NCI-H146 (cell line): ENCODE measurements around the gene PPIL6.

Experiments
- DNase-seq: peaks from one replicate; lab custom pipeline; 2025; lab: John Stamatoyannopoulos, UW

The PPIL6 gene

DNA sequence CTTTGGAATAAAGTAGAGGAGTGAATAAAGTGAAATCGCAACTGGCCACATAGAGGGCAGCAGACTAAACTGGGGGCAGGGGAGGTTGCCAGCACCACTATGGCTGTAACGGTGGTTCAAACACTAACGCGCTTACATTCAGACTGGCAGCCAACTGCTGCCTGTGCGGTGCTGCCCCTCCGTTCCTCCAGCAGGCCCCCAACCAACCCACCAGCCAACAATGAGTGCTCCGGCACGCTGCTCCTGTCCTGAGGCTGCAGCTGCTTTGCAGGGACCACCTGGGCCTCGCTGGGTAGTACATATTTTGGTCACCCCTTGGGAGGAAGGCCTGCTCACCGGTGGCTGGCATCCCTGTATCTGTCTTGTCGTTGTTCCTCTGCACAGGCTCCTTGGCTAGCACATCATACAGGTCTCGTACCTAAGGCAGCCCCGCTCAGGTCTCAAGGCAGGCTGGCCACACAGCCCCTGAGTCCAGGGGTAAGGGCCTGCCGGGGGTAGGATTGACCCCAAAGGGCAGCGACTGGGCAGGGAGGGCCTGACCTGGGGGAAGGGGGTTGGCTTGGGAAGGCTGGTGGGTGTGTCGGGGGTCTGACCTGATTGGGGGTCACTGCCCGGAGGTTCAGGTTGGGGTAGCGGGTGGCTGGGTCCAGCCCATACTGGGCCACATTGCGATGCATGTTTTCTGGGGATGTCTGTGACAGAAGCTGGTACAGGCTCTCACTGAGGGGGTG, 8.8 kb upstream of the PPIL6 start:
- DNase-seq, result no peak

GRCh38 chr6:109448615-109449014, 8.2 kb upstream of the PPIL6 start:
- DNase-seq, result no peak

DNA sequence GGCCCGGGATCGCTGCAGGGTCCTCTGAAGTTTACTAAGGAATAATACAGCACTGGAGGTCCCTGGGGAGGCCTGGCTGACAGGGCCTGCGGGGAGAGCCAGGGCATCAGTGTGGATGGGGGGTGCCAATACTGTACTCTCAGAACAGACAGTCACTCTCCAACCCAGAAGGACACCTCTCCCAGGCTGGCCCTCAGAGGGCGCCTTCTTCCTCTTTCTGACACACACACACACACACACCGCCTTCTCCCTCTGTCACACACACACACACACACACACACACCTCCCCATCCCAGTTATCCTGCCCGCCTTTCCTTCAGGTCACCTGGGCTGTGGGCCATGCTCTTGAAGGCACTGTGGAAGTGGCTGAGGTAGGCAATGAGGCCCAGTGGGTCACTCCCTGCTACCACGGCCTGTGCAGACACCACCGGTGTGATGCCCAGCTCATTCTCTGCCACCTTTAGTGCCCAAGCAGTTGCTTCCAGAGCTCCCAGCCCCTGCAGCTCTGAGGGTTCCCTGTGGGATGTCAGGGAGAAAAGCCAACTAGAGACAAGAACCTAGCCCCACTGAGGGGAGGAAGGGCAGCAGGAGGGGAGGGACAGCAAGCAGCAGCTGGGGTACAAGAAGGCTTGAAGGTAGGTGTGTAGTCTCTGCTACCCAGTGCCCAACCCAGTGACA, 7.6 kb upstream of the PPIL6 start:
- no peak for DNase-seq

DNA sequence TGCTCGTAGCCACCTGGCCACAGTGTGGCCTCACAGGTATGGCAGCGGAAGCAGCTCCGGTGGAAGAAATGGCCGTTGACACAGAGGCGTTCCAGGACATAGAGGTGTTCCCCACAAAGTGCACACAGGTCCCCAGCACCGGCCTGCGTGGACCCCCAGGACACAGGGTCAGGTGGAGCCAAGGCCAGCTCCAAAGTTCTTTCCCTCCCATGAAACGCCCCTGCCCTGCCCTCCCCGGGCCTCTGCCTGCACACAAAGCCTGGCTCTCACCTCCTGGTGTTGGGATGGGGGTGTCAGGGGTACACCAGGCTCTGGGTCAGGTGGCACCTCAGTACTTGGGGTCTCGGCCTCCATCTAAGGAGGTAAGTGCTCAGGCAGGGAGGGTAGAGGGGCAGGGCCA, 6.7 kb upstream of the PPIL6 start:
- no peak for DNase-seq

DNA sequence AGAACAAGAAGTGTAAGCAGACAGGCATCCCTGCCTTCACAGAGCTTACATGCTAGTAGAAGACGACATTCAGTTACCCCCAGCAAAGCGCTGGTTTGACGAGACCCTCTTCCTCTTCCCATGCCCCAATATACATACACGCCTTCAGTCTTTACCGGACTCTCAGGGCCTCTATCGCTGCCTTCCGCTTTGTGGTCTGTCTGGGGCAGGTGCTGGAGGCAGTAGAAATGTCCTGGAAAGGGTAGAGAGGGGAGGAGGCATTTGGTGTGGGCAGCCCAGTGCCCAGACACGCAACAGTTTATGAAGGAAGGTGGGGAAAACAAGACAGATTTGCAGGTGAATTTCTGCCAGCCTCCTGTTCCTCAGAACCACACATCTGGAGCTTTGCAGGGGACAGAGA, 6.1 kb upstream of the PPIL6 start:
- DNase-seq, result no peak

DNA sequence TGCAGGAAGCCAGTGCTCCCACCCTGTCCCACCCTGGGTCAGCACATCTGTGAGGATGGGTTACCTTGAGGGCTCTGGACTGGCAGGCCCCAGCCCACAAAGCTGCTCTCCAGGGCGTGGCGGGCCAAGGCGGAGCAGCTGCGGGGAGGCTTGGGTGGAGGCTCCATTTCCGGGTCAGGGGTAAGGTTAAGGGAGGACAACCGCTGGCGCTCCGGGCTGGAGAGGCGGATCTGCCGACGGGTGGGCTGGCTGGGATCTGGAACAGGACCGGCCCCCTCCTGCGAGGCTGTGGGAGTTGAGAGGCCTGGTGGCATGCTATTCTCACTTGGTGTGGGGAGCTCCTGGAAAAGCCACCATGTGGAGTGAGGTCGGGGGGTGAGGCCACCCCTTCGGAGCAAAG, 5.6 kb upstream of the PPIL6 start:
- DNase-seq, result no peak

GRCh38 chr6:109445382-109445781, 5.0 kb upstream of the PPIL6 start:
- DNase-seq, result no peak

DNA sequence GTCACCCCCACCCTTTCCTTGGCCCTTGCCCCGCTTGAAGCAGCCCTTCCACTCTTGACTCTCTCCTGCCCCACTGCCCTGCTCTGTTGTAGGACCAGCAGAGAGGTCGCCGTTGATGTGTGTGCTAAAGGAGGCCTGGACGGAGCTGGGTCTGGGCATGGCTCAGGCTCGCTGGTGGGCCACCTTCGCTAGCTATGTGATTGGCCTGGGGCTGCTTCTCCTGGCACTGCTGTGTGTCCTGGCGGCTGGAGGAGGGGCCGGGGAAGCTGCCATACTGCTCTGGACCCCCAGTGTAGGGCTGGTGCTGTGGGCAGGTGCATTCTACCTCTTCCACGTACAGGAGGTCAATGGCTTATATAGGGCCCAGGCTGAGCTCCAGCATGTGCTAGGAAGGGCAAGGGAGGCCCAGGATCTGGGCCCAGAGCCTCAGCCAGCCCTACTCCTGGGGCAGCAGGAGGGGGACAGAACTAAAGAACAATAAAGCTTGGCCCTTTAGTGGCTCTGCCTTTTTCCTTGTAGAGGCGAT, 3.1 kb upstream of the PPIL6 start:
- no peak for DNase-seq

- no peak for DNase-seq
Measured at GRCh38 chr6:109442393-109442924, 2.0 kb upstream of the PPIL6 start.

DNA sequence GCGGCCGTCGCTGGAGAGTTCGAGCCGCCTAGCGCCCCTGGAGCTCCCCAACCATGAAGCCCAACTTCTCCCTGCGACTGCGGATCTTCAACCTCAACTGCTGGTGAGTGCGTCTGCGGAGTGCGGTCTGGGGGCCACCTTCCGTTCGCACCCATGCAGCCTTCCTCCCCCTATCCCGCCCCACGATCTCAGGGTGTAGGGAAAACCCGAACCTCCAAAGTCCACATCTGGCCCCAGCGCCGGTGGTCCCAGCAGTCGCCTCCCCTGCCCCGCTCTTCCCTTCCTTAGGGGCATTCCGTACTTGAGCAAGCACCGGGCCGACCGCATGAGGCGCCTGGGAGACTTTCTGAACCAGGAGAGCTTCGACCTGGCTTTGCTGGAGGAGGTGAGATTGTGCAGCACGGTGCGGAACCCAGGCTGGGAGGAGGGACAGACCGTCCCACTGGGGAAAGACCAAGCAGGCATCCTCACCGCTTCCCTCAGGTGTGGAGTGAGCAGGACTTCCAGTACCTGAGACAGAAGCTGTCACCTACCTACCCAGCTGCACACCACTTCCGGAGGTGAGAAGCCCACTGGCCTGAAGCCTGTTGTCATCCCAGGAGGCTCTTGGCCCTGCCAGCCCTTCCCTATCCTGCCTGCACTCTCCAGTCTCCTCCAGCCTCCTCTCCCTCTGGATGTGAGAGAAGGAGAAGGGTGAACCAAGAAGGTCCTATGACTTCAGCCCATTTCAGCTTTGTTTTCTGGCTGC, 815 bp upstream of the PPIL6 start:
- DNase-seq, result peak; percentile 62

DNA sequence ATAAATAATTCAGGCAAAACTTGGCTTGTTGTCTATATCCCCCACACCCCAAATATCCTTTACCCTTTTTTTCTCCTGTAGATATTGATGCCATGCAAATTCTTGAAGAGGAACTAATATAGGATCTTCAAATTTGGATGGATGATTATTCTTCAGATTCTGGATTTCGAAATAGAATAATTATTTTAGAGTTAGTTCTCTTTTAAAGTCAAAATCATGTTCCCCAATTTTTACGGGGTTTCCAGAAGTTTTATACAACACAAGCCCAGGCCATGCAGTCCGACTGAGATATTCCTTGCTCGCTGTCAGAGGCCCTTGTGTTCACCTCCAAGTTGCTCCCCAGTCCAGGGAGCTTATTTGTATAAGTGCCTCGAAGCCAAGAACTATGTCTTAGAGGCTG, 4.4 kb downstream of the PPIL6 start:
- no peak for DNase-seq

DNA sequence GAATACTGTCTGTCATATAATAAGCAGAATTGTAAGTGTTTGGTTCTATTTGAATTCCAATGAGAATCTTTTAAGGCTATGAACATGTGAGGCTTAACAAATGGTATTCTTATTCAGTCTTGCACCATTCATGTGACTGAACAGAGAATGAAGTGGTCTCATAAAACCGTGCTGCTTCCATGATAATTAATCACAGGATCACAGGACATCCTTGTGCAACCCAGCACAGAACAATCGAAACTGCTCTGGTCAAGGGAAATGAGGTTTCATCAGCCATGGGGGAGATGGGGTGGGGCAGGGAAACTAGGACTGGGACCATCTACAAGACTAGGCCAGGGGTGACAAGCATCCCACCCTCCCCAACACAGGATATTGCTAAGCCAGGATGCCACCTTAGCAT, 6.0 kb downstream of the PPIL6 start:
- DNase-seq, result no peak

DNA sequence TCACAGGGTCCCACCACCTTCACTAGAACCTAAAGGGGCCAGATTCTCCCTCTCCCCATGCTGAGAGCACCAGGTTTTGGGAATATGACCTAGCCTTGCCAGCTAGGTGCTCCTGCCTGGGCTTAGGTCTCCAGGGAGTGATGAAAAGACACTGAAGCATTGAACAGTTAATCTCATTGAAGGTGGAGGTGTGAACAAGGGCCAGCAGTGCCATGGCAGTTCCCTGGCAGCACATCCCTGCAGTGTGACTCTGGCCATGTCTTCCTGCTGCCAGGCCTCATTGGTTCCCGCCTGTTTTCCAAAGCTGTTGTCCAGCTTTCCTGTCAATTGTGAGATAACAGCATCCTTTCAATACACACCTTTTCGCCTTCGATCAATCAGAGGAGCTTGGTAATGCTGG, 10.9 kb downstream of the PPIL6 start:
- no peak for DNase-seq

GRCh38 chr6:109428889-109429477, 11.4 kb downstream of the PPIL6 start:
- no peak for DNase-seq

DNA sequence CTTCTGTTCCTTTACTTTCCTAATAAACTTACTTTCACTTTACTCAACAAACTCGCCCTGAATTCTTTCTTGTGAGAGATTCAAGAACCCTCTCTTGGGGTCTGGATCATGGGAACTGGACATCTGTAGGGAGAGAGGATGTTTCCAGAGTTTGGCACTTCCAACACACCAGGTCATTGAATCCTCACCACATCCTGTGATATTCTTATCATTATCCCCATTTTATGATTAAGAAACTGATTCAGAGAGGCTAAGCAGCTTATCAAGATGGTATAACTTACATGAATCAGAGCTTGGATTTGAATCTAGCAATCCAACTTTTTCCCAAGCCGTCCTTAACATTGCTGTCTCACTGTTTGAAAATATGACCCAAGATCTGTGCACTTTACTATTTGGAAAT, 15.5 kb downstream of the PPIL6 start:
- no peak for DNase-seq

GRCh38 chr6:109421184-109421583, 19.2 kb downstream of the PPIL6 start:
- no peak for DNase-seq

- DNase-seq, result no peak
Measured at GRCh38 chr6:109420751-109421150, 19.7 kb downstream of the PPIL6 start.

- no peak for DNase-seq
Measured at GRCh38 chr6:109417646-109418045, 22.8 kb downstream of the PPIL6 start.

DNA sequence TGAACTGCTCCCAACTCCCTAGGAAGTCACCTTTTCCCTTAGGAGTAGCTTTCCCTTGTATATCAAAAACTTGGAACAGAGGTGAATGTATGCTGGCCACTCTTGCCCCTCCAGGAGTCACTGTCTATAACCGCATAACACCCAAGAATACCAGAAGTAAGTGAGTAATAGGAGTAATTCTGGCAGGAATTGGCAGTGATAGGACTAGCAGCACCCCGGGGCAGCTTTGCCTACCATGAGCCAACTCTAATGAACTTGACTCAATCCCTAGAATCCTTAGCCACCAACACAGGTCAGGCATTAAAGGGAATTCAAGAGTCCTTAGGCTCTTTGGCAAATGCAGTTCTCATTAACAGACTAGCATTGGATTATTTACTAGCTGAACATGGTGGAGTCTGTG, 29.4 kb downstream of the PPIL6 start:
- DNase-seq, result no peak

DNA sequence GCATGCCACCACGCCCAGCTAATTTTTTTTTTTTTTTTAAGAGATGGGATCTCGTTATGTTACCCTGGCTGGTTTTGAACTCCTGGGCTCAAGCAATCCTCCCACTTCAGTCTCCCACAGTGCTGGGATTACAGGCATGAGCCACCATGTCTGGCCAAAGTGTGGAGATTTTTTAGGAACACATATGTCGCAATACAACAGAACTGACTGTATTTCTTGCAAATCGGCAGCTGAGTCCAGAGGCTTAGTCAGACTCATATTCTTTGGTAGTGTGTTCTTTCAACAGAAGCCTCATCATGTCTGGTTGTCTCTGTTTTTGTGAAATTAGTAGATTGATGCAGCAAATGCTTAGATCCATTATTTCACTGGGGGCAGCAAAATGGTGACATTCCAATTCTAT, 34.2 kb downstream of the PPIL6 start:
- no peak for DNase-seq

GRCh38 chr6:109397020-109397419, 43.4 kb downstream of the PPIL6 start:
- DNase-seq, result no peak

DNA sequence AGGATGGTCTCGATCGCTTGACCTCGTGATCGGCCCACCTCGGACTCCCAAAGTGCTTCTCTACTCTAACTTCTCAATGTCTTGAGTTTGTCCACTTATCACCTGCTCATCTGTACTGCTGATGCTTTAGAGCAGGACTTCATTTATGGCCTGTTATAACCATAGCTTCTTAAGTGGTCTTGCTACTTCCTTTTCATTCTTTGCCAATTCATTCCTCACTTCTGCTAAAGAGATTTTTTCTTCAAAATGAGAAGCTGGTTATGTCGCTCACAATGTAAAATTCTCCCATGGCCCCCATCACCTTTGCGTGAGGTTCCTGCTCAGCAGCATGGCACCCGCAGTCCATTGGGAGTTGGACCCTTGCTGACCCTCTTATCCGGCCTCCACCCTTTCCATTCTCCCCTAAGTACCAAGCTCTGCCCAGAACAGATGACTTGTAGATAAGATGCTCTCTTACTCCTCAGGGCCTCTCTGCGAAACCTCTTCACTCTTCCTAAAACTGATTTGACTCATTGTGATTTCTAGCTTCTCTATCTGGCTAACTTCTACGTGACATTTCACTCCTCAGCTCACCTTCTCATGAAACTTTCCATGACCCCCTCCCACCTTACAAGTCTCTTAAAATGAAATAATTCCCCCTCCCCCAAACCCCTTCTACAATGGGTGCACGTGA, 44.2 kb downstream of the PPIL6 start:
- no peak for DNase-seq
